HG03060 (cell line): ENCODE results near the gene HDX.
"Not testable (repeated sequence)": the region's sequence is repeated elsewhere in the genome, so short reads cannot be mapped to it uniquely, and the experiment has no call there.

Experiments used
- ATAC-seq: cut with Tn5 transposase; IDR thresholded peaks from one replicate; pipeline ENCODE4 v1.9.1; 2021; ENCODE audit warnings: low read depth, moderate number of reproducible peaks; ENCODE audit not compliant: unreplicated experiment

HDX gene

GRCh38 chrX:84501798-84502628 lies at the start of gene HDX:
Gene HDX, minus strand, starts transcription at chrX:84502453. Its CDS starts 27,056 bp downstream, at chrX:84475397.
- ATAC-seq = peak; percentile 69

GRCh38 chrX:84541315-84541714 lies 39.1 kb upstream of the HDX start:
- not testable (repeated sequence) for ATAC-seq

- ATAC-seq = not testable (repeated sequence)
Measured at GRCh38 chrX:84537627-84538026, 35.4 kb upstream of the HDX start.

DNA sequence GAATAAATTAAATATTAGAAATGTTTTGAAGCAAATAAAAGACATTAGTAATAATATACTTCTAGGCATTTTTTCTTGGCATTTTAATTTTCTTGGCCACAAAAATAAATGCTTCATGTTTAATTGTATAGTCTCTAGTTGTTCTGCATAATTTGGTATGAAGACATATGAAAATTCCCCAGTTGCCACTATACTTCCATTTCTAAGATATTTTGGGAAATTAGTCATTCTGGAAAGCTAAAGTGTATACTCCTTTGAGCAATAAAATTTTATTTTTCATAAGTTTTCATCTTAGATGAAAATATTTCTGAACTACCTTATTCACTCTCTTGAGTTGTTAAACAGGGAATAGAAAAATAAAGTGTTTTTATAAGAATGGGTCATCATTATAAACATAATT lies 13.8 kb downstream of the HDX start:
- no peak for ATAC-seq

DNA sequence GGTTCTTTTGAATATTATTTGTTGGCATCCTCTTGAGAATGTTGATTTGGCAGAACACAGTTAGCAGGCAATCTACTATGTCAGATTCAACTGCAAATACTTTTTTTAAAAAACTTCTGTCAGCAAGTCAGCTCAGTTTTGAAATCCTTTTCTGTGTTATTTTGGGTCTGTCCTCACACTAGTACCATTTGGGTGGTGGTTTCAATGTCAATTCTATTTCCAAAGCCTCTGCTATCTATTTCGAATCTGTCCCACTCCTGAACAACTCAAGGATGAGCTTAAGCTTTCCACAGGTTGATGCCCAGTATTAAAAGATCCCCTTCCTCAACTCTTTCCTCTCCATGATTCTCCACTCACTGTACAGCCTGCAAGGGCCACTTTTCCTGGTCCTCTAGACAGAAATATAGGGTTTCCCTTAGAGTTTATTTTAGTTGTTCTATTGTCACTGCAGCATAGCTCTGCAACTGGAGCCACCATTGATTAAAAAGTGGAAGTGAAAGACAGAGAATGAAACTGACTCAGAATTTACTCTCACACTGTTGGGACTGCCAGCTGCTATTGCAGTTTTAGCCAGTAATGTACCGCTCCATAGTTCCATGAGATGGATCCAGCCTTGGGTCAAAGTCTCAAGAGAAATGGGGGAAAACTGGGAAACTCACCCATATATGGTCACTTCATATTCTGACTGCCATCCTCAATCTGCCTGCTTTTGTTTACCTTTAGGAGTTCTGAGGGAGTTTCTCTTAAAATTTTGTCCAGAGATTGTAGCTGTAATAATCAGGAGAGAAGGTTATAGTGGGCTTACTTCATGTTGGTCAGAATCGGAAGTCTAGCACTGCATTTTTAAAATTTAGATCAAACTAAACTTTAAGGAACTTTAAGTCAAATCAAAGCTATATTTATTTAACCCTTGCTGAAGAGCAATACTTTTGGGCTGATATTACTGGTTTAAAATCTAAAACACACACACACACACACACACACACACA lies 14.6 kb downstream of the HDX start:
- ATAC-seq = peak; percentile 99

DNA sequence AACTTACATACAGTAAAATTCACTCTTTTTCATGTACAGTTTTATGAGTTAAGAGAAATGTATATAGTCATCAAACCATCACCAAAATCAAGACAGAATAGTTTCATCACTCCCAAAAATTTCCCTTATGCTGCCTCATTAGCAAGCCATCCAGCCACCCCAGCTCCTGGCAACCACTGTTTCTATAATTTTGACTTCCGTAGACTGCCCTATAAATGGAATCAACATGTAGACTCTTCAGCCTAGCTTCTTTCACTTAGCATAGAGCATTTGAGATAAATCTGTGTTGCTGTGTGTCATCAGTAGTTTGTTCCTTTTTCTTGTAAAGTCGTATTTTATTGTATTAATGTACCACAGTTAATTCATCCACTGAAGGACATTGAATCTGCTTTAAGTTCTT lies 23.2 kb downstream of the HDX start:
- ATAC-seq = no peak

DNA sequence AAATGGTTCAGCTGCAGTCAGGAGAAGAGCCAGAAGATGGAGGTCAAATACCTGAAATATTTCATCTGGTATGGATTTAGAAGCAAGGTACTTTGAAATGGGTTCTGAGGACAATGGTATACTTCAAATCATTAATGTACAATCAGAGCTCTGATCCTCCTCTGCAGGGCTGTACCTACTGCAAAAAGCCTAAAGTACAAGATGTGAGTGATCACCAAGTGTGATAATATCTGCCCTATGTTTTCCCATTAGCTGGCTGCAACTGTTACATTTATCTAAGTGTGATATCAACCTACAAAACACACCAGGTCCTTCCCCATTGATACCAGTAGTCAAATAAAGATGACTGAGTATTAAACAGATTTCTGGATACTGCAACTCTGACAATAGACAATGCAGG lies 25.1 kb downstream of the HDX start:
- no peak for ATAC-seq

GRCh38 chrX:84475596-84475995 lies 26.7 kb downstream of the HDX start:
- no peak for ATAC-seq

- no peak for ATAC-seq
Measured at GRCh38 chrX:84475101-84475500, 27.2 kb downstream of the HDX start.

DNA sequence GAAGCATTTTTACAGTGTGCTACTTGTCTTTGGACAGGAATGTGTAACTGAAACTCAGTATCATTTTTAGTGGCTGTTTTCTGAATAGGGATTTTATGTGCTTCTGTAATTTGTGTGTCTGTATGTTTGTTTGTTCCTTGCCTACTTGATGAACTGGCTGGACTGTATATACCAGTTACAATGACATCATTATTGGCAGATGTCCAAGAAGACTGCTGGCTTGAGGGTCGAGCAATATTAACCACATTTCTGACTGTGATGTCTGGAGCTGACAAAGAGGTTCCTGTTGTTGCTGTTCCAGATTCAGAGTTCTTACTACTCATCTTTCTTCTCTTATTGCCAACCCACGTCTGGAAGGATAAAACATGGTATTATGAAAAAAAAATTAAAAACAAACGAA lies 33.0 kb downstream of the HDX start:
- ATAC-seq = no peak

GRCh38 chrX:84467898-84468297 lies 34.4 kb downstream of the HDX start:
- ATAC-seq = no peak

DNA sequence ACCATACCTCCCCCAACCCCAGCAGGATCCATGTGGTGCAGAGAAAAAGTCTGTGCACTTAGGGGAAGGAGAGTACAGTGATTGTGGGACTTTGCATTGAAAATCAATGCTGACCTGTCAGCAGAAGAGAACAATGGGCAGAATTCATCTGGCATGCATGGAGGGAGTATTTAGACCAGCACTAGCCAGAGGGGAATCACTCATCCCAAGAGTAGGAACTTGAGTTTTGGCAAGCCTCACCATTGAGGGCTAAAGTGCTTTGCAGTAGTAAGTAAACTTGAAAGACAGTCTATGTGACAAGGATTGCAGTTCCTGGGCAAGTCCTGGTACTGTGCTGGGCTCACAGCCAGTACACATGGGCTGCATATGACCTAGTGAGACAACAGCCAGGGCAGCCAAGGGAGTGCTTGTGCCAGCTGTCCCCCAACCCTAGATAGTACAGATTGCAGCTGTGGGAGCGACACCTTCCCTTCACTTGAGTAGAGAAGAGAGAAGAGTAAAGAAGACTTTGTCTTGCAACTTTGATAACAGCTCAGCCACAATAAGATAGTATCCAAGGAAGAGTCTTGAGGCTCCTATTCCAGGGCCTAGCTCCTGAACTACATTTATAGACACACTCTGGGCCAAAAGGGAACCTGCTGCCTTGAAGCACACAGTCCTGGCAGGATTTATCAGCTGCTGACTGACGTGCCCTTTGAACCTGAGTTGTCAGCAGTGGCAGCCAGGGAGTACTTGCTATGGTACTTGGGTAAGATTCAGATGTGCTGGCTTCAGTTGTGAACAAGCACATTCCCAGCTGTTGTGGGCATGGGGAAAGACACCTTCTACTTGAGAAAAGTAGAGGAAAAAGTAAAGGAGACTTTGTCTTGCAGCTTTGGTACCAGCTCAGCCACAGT lies 48.7 kb downstream of the HDX start:
- no peak for ATAC-seq

DNA sequence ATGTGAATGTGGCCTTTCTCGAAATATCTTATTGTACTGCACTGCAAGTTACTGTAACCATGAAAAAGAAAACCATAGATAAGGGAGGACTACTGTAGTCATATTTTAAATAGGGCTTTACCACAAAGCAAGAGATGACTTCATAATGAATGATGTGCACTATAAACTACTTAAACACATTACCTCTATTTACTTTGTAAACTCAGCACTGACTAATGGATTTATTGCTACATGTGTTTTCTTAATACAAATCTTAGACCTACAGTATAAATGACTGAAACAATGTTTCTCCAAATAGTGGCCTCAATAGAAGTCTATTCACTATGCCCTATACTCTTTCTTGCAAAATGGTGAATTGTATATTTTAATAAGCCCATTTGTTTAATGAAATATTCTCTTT lies 61.1 kb downstream of the HDX start:
- no peak for ATAC-seq

DNA sequence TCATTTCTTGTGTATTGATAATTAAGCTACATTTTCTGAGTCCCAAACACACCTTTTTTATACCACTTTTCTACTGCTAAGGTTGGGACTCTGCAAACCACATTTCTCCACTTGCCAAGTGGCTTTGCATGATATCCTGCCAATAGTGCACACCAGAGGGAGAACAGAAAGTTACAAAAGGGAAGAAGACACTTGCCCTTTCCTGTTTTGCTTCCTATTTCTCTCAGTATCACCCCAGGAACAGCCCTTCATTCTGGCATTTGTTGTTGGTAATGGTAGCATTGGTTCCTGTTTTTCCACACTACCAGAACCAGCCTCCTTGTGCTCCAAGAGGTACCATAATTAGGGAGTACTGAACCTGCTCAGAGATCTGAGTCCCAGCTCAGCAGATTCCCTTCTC lies 87.1 kb downstream of the HDX start:
- no peak for ATAC-seq

DNA sequence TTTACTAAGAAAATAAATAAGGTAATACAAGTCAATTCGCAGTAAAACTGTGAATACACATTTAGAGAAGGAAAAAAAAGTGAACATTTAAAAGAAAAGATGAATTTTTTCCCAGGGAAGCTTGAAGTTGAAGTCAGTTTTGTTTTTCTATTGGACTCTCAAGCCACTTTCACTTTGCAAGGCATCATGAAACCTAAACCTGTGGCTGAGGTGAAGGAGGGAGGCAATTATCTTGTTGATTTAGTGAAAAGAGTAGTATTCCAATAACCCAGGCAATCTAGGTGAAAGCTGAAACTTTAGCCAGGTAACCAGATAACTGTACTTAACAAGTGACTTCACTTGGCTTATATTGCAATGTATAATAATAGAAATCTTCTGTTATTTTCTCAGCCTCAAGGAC lies 138.6 kb downstream of the HDX start:
- ATAC-seq = no peak

DNA sequence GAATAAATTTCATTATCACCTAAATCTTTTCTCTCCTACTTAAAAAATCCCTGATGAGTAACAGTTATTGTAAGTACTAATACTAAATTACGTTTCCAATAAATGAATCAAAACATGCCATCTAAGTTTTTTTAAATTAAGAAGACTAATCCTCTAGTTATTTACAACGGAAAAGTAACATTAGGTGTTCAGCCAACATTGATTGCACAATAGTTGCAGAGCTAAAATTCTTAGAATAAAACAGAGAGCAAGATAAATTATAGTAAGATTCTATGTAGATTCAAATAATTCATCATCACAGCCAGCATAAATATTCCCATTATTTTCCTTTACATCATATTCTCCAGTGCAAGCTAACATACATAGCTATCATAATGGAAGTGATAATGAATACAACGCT lies 139.2 kb downstream of the HDX start:
- ATAC-seq = no peak

- no peak for ATAC-seq
Measured at GRCh38 chrX:84362184-84362838, 139.9 kb downstream of the HDX start.

DNA sequence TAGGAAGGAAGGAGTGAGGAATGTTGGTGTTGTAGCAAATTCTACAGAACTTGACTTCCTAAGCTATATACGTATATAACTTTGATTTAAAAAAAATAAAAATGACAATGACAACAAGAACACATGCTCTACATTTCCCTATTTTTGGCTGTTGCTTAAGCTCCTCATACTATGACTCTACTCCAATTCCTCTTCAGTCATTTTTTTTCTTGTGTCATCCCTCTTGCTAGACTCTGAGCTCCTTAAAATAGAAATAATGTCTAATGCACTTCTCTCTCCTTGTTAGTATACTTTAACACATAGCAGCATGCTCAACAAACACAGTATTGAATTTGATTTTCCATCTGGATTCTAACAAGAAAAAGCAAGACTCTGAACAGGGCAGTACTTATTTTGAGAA lies 144.0 kb downstream of the HDX start:
- ATAC-seq = no peak

- ATAC-seq = no peak
Measured at GRCh38 chrX:84357296-84357695, 145.0 kb downstream of the HDX start.

DNA sequence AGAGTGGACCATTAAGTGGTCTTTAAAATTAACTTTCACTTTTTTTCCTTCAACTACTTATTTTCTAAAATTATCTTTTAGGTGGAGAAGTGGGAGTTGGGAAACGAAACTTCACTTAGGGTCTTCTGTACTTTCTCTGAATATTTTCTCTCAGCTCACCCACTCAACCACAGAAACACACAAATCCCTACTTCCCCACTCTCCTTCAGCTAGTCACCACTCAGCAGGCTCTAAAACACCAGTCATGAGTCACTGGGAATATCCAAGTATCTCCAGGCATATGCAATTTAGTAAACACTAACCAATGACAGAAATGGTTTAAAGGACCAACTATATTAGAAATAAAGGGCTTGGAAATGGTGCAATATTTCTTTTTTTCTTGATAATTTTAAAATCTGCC lies 161.3 kb downstream of the HDX start:
- no peak for ATAC-seq
